NCI-H510A treated with DMSO at 0.1 percent for 48 hours (cell line): ENCODE data around the gene IL15RA.
"Not testable (repeated sequence)": the region's sequence is repeated elsewhere in the genome, so short reads cannot be mapped to it uniquely, and the experiment has no call there.

Experiments used
- DNase-seq: peaks from one replicate; lab custom pipeline; 2025; lab: John Stamatoyannopoulos, UW

IL15RA gene

DNA sequence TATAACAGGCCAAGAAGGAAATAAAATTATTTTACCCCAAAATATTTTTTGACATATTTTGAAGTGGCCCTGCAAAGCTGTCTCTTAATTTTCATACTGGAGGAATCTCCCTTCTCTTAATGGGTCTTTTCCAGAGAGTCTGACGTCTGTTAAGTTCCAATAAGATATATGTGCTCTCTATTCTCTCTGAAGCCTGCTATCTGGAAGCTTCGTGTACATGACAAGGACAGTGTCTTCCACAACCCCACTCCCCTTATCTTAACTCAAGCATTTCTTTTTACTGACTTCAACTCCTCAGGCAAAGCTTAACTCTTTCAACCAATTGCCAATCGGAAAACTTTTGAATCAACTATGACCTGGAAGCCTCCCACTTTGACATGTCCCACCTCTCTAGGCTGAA is 29.2 kb upstream of the IL15RA start:
- DNase-seq = no peak

DNA sequence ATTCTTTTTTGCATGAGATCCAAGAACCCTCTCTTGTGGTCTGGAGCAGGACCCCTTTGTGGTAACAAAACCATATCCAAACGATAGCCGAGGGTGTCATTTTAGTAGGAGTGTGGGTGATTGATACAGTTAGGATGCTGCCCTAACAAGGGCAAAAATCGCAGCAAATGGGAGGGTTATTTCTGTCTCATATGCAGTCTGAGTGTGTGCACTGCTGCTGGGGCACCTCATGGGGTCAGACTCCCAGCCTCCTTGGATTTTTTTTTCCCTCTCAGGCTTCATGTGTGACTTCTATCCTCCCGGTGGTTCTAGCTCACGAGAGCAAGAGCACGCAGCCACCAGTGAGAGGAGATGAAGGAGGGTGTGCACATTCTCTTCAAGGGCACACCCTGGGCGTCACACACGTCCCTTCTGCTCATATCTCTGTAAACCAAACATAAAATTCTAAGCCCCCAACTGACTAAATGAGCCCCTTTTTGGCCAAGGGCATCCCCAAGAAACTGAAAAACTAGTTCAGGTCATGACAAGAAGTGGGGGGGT is 28.6 kb upstream of the IL15RA start:
- no peak for DNase-seq

DNA sequence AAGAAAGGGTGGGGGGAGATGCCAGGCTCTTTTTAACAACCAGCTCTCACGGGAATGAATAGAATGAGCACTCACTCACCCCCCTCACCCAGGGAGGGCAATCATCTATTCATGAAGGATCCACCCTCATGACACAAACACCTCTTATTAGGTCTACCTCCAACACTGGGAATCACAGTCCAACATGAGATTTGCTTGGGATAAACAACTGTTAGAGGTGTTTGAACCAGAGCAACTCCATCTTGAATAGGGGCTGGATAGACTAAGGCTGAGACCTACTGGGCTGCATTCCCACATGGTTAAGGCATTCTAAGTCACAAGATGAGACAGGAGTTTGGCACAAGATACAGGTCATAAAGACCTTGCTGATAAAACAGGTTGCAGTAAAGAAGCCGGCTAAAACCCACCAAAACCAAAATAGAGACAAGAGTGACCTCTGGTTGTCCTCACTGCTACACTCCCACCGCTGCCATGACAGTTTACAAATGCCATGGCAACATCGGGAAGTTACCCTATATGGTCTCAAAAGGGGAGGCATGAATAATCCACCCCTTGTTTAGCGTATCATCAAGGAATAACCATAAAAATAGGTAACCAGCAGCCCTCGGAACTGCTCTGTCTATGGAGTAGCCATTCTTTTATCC is 27.9 kb upstream of the IL15RA start:
- DNase-seq = not testable (repeated sequence)

DNA sequence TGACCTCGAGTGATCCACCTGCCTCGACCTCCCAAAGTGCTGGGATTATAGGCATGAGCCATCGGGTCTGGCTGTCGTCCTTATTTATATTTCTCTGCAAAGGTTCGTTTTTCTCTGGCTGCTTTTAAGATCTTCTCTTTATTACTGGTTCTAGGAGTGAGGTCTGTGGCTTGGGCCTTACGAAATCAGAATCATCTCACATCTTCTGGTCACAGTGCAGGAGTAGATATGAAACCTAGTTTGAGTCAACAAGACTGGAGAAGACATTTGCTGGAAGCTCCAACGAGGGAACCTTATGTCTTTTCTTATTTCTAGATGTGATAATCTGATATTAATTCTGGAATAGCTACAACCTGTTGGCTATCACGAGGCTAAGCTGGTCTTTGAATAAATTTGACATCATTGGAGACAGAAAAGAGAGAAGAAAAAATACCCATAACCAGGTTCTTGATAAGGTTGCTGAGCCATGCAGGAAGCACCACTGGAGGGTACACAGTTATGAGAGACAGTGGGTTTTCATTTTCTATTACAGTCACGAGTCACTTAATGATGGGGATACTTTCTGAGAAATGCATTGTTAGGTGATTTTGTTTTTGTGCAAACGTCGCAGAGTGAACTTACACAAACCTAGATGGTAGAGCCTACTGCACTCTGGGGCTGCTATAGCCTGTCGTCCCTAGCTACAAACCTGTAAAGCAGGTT is 25.6 kb upstream of the IL15RA start:
- DNase-seq = no peak

DNA sequence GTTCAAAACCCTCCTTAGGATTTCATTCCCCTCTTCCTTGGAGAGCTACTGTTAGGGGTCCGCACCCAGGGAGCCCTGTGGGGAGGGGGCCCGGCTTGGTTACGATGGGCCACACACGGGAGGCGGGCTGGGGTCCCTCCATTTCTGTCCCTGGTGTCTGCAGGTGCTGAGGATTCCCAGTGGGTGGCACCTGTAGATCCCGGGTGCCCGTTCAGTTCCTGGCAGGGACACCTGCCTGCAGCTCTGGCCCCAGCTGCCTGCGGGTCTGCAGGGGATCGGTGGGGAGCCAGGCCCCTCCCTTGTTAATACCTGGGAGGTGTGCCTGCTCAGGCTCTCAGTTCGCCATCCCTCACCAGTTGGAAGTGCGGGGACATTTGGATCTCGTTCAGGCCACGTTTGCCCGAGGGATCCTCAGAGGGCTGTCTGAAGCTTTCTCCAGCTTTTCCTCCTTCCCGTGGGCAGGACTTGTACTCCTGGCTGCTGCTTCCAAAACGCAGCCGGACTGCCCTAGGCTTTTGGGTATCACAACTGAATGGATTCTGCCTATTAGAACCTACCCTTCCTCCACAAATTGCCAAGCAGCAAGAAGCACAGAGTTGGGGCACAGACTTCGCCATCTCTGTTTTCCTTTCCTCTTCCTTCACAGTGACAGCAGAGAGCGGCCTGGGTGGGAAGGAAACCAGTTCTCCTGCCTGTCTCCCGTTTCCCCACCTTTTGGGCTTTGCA is 22.3 kb upstream of the IL15RA start:
- DNase-seq = no peak

DNA sequence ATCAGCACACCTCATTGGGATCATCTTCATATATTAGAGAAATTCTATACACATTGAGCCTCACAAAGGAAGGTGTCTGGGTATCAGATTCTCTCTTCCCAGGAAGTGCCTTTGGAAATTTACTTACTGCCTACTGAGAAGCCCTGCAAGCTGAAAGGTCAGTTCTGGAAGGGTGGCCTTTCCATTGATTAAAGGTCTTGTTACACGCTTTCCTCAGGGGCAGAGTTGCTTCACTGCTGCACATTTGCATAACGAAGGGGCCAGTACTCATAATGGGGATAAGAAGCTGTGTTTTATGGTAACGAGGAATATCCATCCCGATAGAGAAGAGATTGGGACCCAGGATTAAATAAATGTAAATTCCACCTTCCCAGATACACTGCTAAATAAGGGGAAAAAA is 19.4 kb upstream of the IL15RA start:
- no peak for DNase-seq

DNA sequence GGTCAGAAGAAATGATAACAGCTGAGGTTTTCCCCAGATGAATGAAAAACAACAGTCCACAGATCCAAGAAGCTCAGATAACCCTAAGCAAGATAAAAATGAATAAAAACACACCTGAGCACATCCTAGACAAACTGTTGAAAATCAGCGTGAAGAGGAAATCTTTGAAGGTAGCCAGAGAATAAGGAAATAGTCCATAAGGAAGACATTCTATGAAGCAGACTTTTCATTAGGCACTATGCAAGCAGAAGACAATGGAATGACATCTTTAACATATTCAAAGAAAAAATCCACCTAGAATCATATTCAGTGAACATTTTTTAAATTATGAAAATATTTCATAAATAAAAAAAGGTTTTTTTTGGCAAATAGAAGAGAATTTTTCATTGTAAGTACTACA is 15.1 kb upstream of the IL15RA start:
- no peak for DNase-seq

DNA sequence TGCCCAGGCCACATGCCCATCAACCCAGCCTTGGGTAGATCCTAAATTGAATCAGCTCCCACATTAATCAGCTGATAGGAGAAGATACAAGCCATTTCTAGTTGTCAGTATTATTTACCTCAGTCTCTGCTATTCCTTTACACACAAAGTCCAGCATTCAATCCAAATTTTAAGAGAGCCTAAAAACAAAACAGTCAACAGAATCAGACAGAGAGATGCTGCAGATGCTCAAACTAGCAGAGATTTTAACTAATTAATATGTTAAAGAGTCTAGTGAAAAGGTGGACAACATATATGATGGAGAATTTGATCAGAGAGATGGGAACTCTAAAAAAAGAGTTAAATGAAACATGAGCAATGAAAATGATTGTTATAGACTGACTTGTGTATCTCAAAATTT is 14.4 kb upstream of the IL15RA start:
- no peak for DNase-seq

DNA sequence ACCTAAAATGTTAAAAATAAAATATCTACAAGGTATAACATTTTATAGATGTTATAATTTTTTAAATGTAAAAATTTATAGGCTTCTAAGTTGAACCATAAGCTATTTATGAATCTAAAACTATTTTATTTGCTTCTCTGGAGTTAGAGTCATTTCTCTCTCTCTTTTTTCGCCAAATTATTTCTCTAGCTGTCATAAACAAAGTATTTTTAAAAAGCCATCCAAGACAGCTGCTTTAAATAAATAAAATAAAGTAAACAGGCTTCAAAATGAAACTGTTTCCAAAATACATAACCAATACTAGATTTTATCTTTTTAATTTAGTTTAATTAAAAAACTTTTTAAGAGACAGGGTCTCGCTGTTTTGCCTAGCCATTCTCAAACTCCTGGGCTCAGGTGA is 12.4 kb upstream of the IL15RA start:
- DNase-seq = no peak

DNA sequence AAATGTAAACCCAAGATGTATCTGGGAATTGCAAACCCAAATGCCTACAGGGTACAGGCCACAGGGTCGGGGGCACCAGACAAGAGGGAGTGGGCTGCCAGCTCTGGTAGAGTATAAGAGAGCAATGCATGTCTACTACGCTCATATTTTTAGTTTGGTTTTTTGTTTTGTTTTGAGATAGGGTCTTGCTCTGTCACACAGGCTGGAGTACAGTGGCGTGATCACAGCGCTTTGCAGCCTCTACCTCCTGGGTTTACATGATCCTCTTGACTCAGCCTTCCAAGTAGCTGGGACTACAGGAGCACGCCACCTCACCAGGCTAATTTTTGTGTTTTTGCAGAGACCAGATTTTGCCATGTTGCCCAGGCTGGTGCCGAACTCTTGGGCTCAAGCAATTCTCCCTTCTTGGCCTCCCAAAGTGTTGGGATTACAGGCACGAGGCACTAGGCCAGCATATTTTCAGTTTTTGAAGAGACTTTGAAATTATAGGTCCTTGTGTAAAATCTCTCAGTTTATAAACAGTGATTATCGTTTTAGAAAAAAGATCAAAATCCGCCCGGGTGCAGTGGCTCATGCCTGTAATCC is 11.1 kb upstream of the IL15RA start:
- DNase-seq = no peak

DNA sequence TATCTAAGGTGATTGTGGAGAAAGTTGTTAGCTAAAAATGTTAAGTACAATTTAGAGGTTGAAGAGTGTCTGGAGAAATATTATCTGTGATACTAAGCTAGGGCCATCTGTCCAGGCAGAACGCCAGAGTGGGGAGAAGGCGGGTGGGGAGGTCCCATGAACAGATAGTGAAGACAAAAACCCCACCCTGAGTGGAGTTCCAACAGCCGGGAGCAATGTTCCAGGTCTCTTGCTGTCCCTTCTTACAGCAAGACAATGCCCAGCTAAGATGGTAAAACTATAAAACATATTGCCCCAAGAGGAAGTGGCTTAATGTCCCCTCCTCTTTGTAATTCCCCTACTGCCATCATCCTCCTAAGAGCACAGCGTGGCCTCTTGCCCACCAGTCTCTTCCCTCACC is 10.4 kb upstream of the IL15RA start:
- no peak for DNase-seq

DNA sequence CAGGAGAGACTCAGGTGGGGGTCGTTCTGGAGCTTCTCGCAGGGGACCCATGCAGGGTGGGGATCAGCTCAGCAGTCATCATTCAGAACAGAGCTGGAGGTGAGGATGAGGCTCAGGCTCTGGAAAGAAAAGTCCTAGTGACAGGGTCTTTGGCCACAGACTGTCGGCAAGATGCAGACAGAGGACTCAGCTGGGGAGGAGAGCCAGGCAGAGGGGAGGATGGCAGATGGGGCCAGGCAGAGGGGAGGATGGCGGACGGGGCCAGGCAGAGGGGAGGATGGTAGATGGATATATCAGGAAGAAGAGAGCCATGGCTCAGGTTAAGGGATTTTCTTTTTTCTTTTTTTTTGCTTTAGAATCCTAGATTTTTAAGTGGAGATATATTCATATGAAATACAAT is 7.7 kb upstream of the IL15RA start:
- DNase-seq = no peak

DNA sequence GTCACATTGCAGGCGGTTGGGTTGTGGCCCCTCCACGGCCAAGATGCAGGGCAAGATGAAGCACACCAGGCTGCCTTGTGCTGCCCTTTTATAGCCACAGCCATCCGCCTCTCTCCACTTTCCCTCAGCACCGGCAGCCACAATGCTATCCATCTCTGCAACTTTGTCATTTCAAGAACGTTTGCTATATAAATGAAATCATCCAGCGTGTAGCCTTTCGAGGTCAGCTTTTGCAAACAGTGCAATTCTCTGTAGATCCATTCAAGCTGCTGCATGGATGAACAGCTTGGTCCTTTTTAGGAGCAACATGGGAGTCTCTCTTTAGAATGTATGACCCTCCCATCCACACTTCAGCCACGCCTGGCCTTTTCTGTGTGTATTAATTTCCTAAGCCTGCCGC is 6.4 kb upstream of the IL15RA start:
- no peak for DNase-seq

DNA sequence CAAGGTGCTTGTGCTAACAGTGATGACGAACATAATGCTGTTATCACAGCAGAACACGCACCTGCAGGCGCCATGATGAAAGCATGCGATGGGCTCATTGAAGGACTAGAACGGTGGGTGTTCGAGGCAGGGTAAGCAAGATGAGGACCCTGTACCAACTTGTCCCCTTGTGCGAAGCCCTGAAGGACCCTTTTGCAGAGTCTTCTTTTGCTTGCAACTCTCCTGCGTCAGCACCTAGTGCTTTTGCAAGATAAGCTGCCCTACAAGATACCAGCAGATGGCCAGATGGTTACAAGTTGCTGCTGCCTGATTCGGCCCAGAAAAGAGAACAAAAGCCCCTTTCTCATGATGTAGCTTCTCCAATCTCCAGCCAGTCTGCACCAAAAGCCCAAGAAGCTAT is 4.2 kb upstream of the IL15RA start:
- no peak for DNase-seq

DNA sequence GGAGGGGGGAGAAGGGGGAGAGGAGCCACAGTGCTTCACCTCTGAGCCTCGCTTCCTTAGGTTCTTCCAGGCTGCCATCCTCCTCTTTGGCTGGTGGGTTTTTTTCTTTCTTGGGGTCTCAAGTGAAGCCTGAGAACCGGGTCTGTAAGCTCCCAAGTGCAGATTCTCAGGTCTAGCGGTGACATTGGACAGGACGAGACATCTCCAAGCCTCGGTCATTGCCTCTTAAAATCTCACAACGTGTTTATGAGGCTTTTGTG is 817 bp upstream of the IL15RA start:
- no peak for DNase-seq

DNA sequence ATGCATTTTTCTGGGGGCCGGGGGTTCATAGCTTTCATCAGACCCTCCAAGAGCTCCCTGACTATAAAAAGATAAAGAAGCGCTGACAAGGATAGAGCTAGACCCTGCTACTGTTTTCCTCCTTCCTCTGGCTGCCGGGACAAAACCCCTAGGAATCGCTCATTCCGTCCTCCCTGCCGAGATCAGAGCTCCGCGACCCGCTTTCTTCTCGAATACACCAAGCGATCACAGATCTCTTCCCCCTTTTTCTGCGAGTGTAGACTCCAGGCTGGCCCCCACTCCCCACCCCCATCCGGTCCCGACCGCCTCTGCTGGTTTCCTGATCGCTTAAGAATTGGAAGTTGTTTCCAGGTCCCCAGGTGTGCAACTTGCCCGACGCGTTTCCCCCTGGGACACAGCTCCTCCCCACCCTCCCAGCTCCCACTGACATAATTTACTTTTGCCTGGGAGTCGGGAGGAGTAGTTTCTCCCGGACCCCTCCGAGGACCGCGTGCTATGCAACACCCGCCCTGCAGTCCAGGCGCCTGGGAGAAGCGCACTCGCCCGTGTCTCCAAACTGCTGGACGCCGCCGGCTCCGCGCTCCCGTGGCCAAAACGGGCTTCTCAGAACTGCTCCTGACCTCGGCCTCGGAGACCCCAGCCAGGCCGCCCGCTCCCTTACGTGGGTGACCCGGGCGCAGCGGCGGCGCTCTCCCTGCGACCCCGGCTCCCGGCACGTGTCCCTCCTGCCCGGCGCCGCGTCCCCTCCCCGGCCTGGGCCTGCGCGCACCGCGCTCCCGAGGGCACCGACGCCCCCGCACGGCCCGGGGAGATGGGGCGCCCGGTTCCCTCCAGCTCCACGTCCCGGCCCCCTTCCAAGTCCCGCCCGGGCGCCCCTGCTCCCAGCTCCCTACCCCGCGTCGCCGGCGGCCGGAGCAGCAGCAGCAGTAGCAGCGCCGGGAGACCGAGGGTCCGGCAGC is 552 bp downstream of the IL15RA start:
- DNase-seq = no peak

DNA sequence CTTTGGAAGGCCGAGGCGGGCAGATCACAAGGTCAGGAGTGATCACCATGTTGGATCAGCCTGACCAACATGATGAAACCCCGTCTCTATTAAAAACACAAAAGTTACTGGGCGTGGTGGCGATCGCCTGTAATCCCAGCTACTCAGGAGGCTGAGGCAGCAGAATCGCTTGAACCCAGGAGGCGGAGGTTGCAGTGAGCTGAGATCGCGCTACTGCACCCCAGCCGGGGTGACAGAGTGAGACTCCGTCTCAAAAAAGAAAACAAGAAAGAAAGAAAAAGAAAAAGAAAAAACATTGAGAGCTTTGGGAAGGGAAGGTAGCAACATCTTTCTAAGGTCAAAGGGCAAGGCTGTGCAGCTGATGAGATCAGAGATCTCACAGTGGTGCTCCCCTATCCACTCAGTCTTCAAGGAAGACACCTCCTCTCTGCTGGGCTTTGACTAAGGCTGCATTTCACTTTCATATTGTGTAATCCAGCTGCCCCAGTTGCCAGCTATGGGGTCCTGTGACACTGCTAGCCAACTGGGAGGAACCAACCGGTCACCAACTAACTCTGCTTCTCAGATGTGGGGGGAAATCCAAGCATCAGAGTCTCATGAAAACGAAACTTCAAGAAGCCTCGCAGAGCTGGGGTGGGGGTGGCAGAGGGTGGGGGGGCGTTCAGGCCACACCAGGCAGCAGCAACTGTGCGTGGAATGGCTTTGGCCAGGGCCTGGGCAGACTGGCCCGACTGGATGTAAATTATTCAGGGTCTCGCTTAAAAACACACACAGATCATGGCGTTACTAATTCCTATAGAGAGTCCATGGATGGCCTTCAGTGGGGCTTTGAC is 1.5 kb downstream of the IL15RA start:
- DNase-seq = no peak

DNA sequence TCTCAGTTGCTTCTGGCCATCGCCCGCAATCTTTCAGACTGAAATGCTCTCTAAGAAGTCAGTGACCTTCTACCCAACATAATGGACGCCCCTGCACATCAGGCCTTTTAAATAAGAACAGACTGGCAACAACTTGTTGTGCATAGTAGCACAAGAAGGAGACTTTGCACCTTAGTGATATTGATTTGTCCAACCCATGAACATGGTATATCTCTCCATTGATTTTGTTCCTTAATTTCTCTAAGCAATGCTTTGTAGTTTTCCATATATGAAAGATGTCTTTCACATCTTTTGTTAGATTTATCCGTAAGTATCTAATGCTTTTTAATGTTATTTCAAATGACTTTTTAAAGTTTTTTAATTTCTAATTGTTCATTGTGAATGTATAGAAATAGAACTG is 4.3 kb downstream of the IL15RA start:
- no peak for DNase-seq

DNA sequence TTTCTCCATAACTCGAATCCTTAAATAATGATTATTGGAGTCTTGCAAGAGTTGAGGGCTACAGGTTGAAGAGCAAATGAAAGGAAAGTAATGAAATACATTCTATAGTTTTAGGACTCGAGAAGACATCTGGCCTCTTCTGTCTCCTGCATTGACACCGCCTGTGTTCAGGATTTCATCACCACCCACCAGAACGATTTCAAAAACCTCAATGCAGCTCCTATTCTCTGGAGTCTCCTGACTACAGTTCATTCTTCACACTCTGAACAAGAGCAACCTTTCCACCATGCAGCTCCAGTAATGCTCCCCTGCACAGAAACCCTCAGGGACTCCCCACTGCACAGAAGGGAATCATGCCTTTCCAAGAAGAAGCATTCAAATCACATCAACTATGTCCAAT is 5.5 kb downstream of the IL15RA start:
- DNase-seq = no peak

DNA sequence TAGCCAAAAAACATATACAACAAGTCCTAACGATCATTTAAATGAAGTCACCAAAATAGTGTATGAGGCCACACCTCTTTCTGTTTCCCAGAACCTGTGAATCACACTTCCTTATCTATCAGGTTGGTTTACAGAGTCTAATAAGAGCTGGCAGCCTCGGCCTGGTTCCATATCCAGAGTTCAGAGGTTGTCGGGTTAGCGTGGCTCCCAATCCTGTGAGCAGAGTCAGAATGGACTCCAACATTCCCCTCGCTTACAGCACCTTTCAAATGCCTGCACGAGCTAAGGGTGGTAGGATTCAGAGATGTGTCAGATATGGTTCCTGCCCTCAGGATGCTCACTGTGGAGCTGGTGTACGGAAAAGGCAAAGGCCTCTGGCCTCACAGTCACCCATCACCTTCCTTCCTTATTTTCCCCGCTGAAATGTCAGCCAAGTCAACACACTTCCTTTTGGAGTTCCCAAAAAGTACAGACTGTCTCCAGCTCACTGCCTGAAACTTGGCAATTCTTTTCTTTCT is 6.0 kb downstream of the IL15RA start:
- no peak for DNase-seq

DNA sequence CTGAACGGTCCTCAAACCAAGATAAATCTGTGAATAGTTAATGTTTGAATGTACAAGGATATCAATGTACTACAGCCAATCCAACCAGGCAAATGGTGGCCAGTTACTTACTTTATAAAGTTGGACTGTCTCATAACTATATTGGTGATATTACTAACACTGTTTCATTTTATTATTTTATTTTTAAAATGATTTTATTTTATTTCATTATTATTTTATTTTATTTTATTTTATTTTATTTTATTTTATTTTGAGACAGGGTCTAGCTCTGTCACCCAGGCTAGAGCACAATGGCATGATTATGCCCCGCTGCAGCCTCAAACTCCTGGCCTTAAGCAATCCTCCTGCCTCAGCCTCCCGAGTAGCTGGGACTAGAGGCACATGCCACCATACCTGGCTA is 6.8 kb downstream of the IL15RA start:
- DNase-seq = no peak
